Liver (tissue), 3 donors: ENCODE data around the gene ZC3H12C.

ENCODE experiments used
- CTCF ChIP-seq: fragments of 150-350 bp; IDR thresholded peaks from 2 replicates; pipeline ENCODE4 v1.5.1; 2017; ENCODE audit warnings: improper control_type of control experiment, low read depth, low read length; ENCODE audit not compliant: missing input control
- EGR1 ChIP-seq, 2 donors: IDR thresholded peaks; 2 replicates each; pipeline ENCODE4 v1.6.1; 2016 to 2018; ENCODE audit warnings: antibody characterized with exemption in 2 of 2, low read depth in 2 of 2
- FOXA1 ChIP-seq: IDR thresholded peaks from 2 replicates; pipeline ENCODE4 v1.6.1; 2016; ENCODE audit warnings: antibody characterized with exemption
- GABPA ChIP-seq, 2 donors: IDR thresholded peaks in 1 of 2; conservative IDR thresholded peaks in 1 of 2; 2 replicates each; pipeline ENCODE4 v1.6.1; 2016; ENCODE audit warnings: antibody characterized with exemption in 2 of 2, mild to moderate bottlenecking in 1 of 2, moderate library complexity in 1 of 2
- MAX ChIP-seq: IDR thresholded peaks from 2 replicates; pipeline ENCODE4 v1.6.1; 2016; ENCODE audit warnings: antibody characterized with exemption
- REST ChIP-seq: IDR thresholded peaks from 2 replicates; pipeline ENCODE4 v1.6.1; 2016; ENCODE audit warnings: antibody characterized with exemption, mild to moderate bottlenecking
- SP1 ChIP-seq: IDR thresholded peaks from 2 replicates; pipeline ENCODE4 v1.6.1; 2018; ENCODE audit warnings: antibody characterized with exemption, mild to moderate bottlenecking
- TAF1 ChIP-seq: conservative IDR thresholded peaks from 2 replicates; pipeline ENCODE4 v1.6.1; 2016; ENCODE audit warnings: antibody characterized with exemption, mild to moderate bottlenecking
- ZBTB33 ChIP-seq: IDR thresholded peaks from 2 replicates; pipeline ENCODE4 v1.6.1; 2016; ENCODE audit warnings: antibody characterized with exemption
- donor health status: healthy.
- donor health status: healthy.

DNA sequence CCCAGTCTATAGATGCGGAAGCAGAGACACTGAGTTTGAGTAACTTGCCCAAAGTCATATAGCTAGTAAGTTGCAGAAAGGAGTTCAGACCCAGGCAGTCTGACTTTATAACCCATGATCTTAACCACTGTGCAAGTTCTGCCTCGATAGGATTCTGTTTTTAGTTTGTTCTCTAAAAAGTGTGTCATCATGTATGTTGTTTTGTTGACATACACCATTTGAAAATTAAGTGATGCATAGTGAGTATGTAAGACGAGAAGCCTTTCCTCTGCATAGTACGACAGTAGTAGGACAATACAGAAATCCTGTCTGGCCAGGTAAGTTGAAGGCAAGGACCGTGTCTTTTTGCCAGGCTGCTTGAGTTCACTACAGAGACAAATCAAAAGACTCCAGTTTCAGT is 3.3 kb downstream of the ZC3H12C start:
- TF ChIP-seq GABPA (IDR thresholded peaks at IDR 0.05 in 1 of 2, conservative IDR thresholded peaks at IDR 0.05 in 1 of 2) (no peak), ZBTB33 (no peak), CTCF (no peak), TAF1 (no peak), EGR1 (IDR thresholded peaks at IDR 0.05; ENCODE audit: low read depth in 2 of 2) (no peak), MAX (no peak), FOXA1 (no peak), REST (no peak), SP1 (no peak)
